UCSD-AML1 (cell line): ENCODE measurements around the gene GRM7.

Source experiments
- DNase-seq: peaks from one replicate; lab custom pipeline; 2025; ENCODE audit not compliant: unreplicated experiment; lab: John Stamatoyannopoulos, UW

GRM7 gene

GRCh38 chr3:6965881-6966280, 105.0 kb downstream of the GRM7 start:
- DNase-seq = no peak

- no peak for DNase-seq
Measured at GRCh38 chr3:6971933-6972332, 111.0 kb downstream of the GRM7 start.

- no peak for DNase-seq
Measured at GRCh38 chr3:6985848-6986247, 124.9 kb downstream of the GRM7 start.

- no peak for DNase-seq
Measured at GRCh38 chr3:6989608-6990291, 128.8 kb downstream of the GRM7 start.

- no peak for DNase-seq
Measured at GRCh38 chr3:6994081-6994668, 133.3 kb downstream of the GRM7 start.

DNA sequence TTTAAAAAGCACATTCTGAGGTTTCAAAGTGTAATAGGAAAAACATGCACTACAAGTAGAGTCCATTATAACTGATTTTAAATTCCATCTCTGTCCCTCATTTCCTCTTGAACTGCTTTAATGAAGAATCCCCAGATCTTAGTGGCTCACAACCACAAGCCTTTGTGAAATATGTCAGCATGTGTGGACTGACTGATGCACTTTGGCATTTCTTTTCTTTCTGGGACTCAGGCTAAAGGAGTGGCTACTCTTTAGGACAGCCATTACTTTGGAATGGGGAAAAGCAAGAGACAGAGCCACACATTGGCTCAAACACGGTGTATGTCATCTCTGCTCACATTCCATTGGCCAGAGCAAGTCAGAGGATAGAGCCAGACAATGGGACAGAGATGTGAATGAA, 139.6 kb downstream of the GRM7 start:
- no peak for DNase-seq

DNA sequence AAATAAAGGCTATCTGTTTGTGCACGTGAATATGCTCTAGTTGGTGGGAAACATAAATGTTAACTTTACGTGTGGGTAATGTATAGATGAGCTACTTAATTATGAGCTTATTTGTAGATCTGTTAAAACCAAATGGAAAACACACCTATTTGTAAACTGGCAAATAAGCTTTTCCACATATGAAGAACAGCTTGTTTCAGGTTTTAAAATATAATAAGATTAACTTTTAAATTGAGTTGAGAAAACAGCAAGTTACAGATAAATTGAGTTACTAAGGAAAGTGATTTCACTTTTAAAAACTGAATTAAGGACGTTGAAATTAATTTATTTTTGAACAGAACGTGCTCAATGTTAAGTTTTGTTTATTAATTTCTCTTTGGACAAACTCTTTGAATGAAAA, 140.5 kb downstream of the GRM7 start:
- no peak for DNase-seq

DNA sequence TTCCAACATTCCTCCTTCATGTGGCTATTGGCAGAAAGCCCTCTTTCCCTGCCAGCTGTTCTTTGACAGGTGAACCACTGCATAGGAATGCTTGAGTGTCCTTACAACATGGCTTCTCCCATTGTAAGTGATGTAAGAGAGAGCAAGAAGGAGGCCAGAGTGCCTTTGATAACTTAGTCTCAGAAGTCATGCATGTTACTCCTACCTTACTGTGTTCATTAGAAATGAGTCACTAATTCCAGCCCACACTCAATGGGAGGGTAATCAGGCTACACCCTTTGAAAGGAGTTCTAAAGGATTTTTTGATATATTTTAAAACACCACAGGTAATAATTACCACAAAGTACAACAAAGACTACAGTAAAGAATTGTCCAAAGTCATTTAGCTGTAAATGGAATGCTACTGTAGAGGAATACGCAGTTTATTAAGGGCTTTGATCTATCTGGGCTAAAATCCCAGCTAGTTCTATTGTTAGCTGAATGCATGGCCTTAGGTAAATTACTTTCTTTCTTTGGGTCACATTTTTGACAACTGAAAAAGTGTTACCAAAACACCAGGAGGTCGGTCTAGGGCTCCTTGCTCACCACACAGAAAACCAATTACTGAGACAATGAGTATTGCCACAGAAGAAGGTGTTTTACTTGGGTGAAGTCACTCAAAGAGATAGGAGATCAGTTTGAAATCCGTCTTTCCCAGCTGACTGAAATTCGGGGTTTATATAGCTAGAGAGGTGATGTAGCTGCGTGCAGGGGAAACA, 154.9 kb downstream of the GRM7 start:
- DNase-seq = no peak

- no peak for DNase-seq
Measured at GRCh38 chr3:7025581-7026300, 164.8 kb downstream of the GRM7 start.

DNA sequence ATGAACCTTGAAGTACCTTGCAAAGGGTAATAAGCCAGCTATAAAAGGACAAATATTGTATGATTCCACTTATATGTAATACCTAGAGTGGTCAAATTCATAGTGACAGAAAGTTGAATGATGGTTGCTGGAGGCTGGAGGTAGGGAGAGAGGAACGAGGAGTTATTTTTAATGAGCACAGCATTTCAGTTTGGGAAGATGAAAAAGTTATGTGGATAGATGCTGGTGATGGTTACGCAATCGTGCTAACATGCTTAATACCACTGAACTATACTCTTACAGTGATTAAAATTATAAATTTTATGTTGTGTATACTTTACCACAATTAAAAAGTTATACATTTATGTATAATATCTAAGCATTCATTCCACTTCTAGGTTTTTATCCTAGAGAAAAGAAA, 168.6 kb downstream of the GRM7 start:
- DNase-seq = no peak

GRCh38 chr3:7038394-7038793, 177.5 kb downstream of the GRM7 start:
- no peak for DNase-seq

DNA sequence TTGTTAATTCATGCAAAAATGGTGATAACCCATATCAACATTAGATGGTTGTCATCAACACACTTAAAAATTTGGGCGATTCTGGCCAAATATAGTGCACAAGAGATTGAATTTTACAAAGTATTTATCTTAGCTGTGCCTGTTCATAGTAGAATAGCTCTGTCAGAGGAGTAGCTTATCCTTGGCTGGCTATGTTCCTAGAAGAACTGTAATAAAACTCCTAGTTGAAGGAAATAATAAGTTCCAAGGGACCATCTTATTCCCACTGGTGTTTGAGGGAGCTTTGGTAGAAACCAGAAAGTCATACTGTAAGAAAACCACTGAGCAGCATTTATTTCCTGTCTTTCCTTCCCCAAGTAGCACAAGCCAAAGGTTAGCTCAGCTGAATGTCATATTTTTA, 201.8 kb downstream of the GRM7 start:
- DNase-seq = no peak

DNA sequence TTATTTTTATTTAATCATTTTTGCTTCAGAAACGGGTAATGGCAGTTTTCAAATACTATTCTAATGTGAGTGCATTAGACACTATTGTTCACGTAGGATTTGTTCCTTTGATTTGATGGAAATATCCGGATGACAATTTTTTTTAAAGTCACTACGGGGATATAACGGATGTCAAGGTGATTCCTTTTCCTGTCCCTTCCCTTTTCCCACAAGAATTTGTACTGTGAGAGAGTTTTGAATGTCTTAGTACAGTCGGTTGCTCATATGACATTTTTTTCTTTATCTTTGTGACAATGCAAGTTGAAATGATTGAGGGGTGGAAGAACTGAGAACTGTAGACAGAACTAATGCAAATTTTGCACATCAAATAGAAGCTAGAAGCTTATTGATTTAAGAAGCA, 209.5 kb downstream of the GRM7 start:
- no peak for DNase-seq

DNA sequence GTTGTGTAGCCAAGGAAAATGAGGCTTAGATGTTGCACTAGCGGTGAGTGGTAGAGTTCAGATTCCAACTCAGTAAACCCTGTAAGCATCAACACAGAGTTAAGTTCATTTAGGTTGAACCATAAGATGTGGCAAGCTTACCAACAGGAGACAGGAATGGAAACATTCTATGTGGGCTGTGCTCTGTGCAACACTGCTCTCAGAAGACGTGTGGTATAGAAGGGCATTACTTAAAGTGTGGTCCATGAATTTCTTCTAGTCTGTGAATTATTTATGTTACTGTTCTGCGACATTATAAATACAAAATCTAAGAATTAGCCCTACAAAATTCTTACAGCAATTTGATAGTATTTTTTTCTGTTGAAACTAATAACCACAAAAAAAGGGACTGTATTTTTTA, 213.3 kb downstream of the GRM7 start:
- no peak for DNase-seq

DNA sequence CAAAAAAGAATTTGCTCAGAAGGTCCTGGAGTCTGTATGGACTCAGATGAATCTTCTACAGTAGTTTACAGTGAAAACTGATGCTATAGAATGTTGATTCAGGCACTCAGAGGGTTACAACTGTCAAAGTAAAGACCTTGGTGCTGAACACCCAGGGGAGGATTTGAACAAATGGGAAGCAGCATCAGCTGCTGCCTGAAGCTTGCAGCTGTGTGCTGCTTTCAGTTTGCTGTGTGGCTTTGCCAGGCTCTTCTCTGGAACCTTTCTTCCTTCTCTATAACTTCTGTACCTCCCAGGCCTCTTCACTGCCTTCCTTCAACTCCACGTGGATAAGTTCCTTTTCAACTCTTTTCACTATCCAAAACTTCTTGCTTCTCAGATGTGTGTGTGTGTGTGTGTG, 214.2 kb downstream of the GRM7 start:
- no peak for DNase-seq

DNA sequence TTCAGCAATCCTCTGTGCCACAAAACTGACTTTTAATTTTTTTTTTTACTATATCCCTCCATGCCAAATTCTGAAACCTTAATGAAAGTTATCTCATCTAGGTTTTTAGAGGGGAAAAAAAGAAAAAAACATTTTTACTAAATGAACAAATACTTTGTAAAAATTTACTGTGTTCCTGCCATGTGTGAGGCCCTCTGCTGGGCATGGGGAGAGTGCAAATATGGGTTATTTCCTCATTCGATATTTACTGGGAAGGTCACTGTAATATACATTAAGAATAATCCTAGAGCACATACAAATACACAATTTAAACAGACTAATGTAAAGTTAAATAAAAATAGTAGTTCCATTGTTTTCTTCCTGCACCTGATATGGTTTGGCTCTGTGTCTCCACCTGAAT, 215.0 kb downstream of the GRM7 start:
- no peak for DNase-seq

DNA sequence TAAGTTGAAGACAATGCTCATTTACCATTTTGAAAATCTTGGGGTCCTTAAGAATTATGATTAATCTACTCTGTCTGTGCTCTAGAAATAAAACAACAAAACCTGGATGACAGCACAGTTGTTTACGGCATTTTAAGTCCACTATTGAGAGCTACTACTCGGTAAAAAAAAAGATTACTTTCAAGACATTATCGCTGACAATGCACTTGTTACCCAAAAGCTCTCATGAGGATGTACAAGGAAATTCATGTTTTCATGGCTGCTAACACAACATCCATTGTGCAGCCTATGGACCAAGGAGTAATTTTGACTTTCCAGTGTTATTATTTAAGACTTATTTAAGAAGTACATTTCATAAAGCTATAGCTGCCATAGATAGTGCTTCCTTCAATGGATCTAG, 221.3 kb downstream of the GRM7 start:
- DNase-seq = no peak

DNA sequence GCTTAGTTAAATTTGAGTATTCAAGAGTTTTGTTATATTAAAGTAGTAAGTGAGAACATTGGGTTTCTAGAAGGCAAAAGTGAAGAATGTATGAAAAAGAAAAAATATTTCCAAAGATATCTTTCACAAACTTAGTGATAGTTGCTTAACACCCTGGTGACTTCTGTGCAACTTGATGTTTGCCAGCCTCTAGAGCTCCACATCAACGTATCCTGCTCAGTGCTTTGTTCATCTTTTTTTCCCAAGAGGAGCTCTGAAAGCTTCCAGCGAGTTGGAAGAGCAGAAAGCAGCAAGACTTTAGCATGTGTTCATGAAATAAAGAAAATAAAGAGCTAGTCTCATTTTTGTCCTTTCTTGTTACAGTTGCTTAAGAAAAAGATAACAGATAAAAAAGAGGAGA, 225.5 kb downstream of the GRM7 start:
- DNase-seq = no peak

DNA sequence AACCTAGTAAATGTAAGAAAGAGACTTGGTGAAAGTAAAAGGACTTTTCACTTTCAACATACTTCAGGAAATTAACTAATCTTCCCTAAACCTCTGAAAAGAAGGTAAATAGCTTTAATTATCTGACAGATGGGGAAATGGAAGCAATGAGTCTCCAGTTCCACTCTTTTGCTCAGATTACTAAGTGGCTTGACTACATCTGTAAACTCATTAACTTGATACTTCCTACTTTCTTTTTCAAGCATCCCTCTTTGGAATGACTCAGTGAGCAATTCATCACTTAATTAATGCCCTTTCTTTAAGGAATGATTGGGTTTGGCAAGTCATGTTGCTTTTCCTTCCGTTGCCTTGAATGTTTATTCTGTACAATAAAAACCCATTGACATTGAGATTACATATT, 234.2 kb downstream of the GRM7 start:
- DNase-seq = no peak

- DNase-seq = no peak
Measured at GRCh38 chr3:7100136-7100535, 239.2 kb downstream of the GRM7 start.

DNA sequence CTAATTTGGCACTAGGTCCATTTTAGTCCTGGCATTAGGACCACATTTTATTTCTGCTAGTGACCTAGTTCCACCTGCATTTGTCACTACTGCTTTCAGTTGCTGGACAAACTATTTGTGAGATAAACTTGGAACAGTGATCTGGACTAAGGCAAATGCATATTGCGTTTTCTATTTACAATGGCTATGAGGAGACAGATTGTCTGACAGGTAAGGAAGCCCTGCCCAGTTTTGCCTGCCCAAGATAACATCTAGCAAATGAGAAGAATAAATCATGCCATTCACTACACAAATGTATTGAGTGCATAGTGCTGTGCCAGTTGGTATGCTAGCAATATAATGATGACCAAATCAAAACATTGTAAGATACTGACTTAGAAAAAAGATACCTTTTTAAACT, 245.7 kb downstream of the GRM7 start:
- DNase-seq = no peak

- DNase-seq = no peak
Measured at GRCh38 chr3:7112523-7113056, 251.7 kb downstream of the GRM7 start.
